Stimulated activated CD8-positive, alpha-beta memory T cell treated with anti-CD3 and anti-CD28 coated beads, Interleukin-12 subunit alpha, Interleukin-12 subunit beta, amount 100 ng/mL, for 24 hours (primary cell): Measurements from ENCODE around the gene ARHGAP27.
A peak's percentile ranks its signal among the peaks of the same experiment; 100 is the strongest.

Experiments used
- DNase-seq: peaks from one replicate; pipeline ENCODE4 v3.0.0-alpha.2; 2020; ENCODE audit errors: extremely low read depth

The ARHGAP27 gene

DNA sequence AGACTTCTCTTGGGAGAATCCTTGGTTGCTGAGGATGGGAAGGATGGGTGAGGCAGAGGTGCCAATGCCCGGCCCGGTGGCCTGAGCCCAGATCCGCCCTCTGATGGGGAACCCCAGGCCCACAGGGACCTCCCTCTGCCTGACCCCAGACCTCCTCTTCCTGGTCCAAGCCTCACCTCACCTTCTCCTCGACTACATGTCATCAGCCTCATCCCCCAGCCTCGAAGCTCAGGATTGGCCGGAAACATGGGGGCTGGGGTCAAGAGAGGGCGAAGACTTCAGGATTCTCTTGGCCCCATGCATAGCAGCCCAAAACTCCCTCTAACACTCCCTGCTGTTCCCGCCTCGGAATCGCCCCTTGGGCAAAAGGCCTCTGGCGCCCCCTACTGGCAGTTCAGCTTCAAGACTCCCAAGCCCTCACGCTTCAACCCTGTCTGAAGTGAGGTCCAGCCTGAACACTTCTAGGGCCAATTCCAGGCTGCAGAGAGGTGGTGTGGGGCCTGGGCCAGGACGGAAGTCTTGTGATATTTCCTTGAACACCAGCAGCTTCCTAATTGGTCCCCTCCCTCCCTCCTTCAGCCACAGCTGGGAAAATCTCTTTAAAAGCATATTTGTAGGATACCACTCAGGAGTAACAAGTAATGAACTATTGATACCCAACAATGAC lies 47.2 kb downstream of the ARHGAP27 start:
- DNase-seq: peak; percentile 74

- no peak for DNase-seq
Measured at GRCh38 chr17:45384789-45385262, 47.8 kb downstream of the ARHGAP27 start.

GRCh38 chr17:45384047-45384788 lies 48.5 kb downstream of the ARHGAP27 start:
- no peak for DNase-seq

DNA sequence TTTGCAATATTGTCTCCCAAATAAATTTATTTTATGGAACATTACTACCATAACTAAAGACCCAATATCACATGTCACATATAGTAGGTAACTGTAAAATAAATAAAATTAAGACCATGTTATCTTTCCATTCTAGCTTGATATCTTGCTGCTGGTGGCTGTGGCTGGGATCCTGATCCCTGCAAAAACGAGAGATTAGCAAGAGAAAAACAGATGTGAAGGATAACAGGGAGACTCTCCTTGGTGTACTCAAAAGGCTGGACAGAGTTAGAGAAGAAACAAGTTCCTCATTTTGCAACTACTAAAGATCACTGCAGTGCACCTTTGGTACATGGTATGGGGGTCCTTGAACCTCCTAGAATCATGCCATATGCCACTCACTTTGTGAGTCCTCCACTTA lies 49.7 kb downstream of the ARHGAP27 start:
- no peak for DNase-seq

GRCh38 chr17:45382226-45382625 lies 50.4 kb downstream of the ARHGAP27 start:
- no peak for DNase-seq

GRCh38 chr17:45380991-45381390 lies 51.7 kb downstream of the ARHGAP27 start:
- DNase-seq: no peak

DNA sequence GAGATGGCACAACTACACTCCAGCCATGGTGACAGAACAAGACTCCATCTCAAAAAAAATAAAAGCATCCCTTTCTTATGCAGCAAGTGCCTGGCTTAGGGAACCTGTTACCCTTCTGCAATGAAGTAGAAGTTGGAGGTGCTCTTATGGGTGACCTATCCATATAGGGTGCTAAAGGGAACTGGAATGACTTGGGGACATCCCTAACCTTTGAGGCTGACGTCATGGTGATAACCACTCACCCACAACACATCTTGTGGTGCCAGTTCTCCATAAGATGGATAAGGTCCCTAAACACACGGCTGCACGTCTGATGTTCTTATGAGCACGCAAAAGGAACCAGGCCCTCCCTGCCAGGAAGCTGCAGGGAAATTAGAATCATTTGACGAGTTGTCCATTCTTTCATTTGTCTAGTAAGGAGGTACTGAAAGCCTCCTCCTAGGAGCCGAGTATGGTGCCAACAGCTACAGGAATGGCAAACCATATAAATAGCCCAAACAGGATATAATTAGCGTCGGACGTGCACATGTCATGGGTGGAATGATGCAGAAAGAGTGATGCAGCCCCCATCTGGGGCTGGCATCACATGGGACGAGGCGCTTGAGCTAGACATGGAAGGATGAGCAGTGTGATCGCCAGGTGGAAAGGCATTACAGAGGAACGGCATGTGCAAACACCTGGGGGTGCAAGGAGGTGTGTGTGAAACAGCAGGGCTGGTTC lies 52.5 kb downstream of the ARHGAP27 start:
- DNase-seq: no peak

DNA sequence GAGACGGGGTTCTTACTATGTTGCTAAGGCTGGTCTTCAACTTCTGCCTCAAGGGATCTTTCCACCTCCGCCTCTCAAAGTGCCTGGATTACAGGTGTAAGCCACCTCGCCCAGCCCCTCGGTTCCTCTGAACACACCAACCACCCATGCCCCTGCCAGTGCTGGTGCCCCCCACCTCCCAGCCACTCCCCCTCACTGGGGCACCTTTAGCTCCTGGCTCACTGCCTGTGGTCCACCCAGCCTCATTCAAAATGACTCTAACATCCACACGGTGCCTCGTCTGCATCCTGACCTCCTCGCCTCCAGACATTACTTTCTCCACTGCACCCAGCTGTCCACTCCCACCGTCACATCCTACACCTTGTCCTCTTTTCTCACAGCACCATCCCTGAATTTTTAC lies 55.3 kb downstream of the ARHGAP27 start:
- DNase-seq: no peak

GRCh38 chr17:45376171-45377005 lies 56.3 kb downstream of the ARHGAP27 start:
- no peak for DNase-seq

DNA sequence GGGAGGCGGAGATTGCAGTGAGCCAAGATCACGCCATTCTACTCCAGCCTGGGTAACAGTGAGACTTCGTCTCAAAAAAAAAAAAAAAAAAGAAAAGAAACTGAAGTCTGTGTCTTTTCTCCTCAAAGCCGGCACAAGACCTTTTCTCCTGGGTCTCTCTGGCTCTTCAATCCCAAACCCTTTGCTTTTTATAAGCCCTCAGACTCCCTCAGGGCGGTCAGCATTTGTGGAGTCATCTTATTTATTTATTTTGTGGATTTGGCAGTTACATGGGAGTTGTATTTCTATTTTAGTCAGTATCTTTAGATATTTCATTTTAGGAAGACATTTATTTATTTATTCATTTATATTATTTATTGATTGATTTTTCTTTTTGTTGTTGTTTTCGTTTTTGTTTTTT lies 58.2 kb downstream of the ARHGAP27 start:
- DNase-seq: no peak

DNA sequence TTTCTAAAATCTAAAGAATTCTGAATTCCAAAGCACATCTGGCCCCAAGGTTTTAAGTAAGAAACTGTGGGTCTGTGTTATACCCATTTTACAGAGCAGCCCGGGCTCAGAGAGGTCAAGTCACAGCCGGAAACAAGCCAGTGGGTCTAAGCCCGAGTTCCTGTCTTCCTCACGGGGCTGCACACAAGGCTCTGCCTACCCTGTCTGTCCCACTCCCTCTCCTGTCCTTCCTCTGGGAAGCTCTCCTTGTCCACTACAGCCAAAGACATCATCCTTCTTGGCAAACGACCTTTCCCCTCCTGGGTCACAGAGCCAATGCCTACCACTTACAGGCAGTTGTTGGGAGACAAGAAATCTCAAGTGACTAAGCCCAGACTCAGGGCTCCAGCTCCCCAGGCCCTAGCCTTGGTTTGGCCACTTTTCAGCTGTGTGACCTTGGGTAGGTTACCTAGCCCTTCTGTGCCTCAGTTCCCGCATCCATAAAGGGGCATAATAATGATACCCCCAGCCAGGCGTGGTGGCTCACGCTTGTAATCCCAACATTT lies 60.3 kb downstream of the ARHGAP27 start:
- DNase-seq: no peak

DNA sequence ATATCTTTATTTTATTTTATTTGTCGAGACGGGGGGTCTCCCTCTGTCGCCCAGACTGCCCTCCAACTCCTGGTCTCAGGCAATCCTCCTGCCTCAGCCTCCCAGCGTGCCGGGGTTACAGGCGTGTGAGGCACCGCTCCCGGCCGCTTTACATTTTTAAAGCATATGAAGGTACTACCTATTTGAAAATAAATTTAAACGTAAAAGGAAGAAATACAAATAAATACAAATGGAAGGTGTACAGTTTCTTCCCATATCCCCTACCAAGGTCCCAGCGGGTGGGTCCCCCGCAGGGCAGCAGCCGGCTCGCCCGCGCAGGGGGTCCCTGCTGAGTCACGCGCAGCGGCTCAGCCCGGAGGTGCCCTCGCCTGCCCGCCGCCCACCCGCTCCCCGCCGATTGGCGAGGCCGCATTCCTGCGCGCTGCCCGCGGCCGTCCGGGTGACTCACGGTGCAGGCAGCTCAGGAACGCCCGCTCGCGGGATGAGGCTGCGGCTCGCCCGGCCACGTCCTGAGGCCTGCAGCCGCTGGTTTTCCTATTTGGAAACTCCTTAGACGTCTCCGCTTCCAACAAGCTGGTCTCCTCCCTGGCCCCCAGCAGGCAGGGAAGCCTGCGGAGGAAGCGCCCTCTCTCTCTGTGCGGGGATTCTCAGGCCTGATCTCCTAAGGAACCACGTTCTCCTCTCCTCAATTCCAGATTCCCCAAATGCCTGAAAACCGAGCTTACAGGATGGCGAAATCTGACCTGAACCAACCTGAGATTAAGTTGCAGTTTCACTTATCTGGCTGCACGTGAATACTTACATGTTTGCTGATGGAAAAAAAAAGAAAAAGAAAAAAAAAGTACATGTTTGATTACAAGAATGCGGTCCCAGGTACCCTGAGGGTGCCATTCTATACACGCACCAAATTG lies 61.0 kb downstream of the ARHGAP27 start:
- no peak for DNase-seq

DNA sequence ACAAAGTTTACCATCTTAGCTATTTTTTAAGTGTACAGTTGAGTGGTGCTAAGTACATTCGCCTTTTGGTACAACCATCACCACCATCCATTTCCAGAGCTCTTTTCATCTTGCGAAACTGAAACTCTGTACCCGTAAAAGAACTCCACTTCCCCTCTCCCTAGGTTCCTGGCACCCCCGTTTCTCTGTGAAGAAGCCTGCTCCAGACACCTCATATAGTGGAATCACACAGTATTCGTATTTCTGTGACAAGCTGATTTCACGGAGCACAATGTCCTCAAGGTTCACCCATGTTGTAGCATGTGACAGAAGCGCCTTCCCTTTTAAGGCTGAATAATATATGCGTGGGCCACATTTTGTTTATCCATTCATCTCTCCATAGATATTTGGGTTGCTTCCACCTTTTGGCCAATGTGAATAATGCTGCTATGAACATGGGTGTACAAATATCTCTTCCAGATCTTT lies 61.7 kb downstream of the ARHGAP27 start:
- DNase-seq: no peak

DNA sequence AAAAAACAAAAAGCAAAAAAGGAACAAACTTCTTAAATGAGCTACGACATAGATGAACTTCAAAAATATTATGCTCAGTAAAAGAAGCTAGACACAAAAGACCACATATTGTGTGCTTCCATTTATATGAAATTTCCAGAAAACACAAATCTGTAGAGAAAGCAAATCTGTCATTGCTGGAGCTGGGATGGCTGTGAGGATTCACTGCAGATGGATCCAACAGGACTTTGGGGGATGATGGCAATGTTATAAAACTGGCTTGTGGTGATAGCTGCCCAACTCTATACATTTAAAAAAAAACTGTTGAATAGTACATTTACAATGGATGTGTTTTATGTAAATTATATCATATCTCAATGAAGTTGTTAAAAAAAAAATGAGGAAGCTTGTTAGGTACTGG lies 63.2 kb downstream of the ARHGAP27 start:
- DNase-seq: no peak

DNA sequence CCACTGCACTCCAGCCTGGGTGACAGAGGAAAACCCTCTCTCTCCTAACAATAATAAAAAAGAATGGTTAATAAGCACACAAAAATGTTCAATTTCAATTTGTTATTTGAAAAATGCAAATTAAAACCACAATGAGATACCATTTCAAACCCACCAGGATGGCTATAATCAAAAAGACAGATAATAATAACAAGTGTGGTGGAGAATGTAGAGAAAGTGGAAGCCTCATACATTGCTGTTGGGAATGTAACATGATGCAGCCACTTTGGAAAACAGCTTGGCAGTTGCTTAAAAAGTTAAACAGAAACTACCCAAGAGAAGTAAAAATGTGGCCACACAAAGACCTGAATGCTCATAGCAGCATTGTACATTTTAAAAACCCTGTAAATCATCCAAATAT lies 64.0 kb downstream of the ARHGAP27 start:
- DNase-seq: no peak

- no peak for DNase-seq
Measured at GRCh38 chr17:45367216-45367615, 65.5 kb downstream of the ARHGAP27 start.

GRCh38 chr17:45366691-45367090 lies 66.0 kb downstream of the ARHGAP27 start:
- no peak for DNase-seq

GRCh38 chr17:45366049-45366448 lies 66.6 kb downstream of the ARHGAP27 start:
- no peak for DNase-seq

GRCh38 chr17:45364531-45365390 lies 67.9 kb downstream of the ARHGAP27 start:
- no peak for DNase-seq
